SW480 (cell line): ENCODE measurements around the gene MUC4.
"Not testable (repeated sequence)": the region's sequence is repeated elsewhere in the genome, so short reads cannot be mapped to it uniquely, and the experiment has no call there.

Experiments
- DNase-seq: peaks from one replicate; pipeline ENCODE4 v3.0.0-alpha.2; 2016; ENCODE audit warnings: low spot score

The MUC4 gene

GRCh38 chr3:195813916-195814640, 2.3 kb upstream of the MUC4 start:
- no peak for DNase-seq

GRCh38 chr3:195812366-195812765, 637 bp upstream of the MUC4 start:
- no peak for DNase-seq

- no peak for DNase-seq
Measured at GRCh38 chr3:195810455-195810845, 1.3 kb downstream of the MUC4 start.

DNA sequence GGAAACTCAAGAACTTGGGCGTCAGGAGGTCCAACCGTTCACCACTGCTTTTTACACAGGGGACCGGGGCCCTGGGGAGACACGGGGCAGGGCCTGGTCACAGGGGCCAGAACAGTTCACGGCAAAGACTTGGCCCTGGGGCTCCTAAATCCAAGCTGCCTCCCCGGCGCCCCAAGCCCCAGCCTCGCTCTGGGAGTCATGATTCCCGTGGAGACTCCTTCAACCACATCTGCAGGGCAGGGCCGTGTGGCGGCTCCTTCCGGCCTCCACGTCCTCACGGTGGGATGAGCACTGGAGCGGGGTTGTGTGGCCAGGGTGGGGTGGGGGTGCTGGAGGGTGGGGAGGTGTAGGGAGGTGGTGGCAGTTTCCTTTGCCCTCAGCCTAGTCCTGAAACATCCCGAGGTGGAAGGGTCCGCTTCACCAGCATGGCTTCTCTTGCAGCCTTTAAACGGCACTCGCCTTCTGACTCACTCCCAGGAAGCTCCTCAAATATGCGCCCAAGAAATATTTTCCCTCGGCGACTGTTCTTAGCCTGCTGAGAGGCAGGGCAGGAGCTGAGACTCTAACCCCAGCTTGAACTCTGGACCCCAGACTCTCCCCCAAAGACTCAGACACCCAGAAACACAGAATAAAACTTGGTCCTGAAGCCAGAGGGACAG, 1.8 kb downstream of the MUC4 start:
- DNase-seq, result no peak

DNA sequence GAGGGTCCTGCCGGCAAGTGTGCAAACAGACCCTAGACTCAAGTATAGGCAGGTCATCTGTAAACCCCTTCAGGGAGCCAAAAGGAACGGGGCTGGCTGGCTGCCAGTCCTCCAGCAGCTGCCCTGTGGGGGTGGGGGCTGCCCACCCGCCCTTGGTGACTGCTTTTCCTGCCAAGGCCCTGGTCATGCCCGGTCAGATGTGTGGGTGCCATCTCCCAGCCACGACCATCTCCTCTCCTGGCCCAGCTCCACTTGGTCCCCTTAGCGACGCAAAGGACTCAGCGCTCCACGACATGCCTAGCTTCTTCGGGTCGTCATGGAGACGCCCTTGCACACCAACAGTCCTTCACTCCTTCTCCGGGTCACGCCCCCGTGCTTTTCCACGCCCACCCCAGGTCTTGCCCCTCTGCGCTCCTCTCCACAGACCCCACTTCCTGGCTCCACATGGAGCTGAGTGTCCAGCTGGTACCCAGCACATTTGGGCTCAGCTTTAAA, 2.4 kb downstream of the MUC4 start:
- DNase-seq, result no peak

GRCh38 chr3:195808741-195809290, 2.9 kb downstream of the MUC4 start:
- no peak for DNase-seq

DNA sequence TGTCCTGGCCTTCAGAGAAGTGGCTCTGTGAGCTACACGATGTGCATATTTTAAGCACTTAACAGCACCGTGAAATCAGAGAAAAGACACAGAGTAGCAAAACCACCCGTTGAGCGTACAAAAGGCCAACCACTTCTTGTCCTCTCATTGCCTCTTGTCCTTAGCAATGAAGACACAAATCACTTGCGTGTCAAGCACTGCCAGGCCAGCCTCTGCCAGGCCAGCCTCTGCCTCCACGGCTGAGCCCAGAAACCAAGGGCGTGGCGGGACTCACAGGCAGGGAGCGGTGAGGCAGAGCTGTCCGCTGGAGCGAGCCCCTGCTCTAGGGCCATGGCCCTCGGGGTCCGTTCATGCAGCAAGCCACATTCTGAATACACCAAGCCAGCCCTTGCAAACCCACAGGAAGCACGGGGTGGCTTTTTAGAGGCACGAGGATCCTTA, 4.0 kb downstream of the MUC4 start:
- no peak for DNase-seq

GRCh38 chr3:195806916-195807231, 4.9 kb downstream of the MUC4 start:
- no peak for DNase-seq

DNA sequence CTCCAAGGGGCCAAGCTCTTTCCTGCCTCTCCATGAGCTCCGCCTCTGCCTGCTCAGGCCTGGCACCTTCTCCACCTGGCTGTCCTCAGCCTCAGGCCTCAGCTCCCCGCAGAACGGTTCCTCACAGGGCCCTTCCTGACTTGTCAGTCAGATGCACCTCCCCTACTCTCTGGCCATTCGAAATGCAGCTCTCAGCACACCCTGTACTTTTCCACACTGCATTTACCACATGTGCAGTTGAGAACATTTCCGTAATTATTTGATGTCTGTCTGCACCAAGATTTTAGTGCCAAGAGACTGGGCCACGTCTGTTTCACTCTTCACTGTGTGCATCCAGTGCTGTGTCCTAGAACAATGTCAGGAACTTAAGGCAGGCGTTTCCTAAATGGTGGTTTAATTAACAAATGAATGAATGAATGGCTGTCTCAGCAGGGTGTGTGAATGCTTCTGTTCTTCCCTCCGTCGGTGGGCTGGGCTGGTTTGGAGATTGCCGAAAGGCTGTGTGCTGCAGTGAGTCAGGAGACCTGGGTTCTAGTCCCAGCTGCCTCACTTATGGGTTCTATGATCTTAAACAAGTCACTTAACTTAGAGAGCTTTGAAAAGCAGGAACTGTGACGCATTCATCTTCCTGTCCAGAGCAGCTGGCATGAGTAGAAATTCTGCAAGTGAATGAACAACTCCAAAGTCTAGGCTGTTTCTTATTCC, 5.4 kb downstream of the MUC4 start:
- DNase-seq, result no peak

DNA sequence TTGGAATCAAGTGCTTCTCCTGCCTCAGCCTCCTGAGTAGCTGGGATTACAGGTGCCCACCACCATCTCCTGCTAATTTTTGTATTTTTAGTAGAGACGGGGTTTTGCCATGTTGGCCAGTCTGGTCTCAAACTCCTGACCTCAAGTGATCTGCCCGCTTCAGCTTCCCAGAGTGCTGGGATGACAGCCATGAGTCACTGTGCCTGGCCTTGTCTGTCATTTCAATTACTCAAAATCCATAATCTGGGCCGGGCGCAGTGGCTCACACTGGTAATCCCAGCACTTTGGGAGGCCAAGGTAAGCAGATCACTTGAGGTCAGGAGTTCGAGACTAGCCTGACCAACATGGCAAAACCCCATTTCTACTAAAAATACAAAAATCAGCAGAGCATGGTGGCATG, 6.1 kb downstream of the MUC4 start:
- DNase-seq, result not testable (repeated sequence)

DNA sequence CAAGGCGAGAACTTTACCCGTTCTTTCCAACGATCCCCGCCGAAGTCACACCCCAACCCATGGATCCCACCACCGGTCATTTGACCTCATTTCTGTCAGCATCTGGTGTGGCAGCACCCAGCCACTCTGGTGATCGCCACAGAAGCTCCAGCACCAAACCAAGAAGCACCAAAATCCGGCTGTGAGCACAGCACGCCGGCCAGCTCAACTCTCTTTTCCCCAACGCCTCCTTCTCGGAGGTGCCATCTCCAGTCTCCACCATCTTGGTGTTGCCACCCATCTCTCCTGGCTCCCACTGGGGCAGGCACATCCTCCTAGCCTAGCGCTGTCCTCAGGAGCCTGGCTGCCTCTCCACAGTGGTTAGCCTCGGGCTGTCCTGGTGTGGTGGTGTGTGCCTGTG, 6.5 kb downstream of the MUC4 start:
- no peak for DNase-seq

DNA sequence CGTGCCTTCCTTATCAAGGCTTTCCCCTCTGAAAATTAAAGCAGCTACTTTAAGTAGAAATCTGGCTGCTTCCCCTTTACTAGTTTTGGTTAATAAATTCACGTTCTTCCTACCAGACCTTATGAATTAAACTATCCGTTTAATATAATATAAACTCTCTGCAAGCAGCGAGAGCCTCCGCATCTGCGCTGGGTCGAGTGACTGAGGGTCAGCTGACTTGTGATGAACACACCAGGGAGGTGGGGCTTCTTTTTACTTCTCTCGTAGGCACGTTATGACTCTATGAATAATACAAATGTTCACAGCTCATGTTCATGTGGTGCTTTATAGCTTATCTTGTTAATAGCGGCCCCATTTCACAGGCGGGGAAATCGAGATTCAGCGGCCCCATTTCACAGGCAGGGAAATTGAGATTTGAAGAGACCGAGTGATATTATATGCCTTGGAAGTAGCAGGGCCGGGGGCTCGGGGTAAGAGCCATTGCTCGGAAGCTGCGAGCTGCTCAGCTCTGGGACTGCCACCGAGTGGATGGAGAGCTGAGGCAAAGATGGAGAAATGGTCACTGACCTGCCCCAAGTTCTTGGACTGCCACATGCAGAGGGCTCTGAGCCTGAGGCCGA, 8.3 kb downstream of the MUC4 start:
- no peak for DNase-seq

GRCh38 chr3:195802795-195803194, 8.9 kb downstream of the MUC4 start:
- no peak for DNase-seq

DNA sequence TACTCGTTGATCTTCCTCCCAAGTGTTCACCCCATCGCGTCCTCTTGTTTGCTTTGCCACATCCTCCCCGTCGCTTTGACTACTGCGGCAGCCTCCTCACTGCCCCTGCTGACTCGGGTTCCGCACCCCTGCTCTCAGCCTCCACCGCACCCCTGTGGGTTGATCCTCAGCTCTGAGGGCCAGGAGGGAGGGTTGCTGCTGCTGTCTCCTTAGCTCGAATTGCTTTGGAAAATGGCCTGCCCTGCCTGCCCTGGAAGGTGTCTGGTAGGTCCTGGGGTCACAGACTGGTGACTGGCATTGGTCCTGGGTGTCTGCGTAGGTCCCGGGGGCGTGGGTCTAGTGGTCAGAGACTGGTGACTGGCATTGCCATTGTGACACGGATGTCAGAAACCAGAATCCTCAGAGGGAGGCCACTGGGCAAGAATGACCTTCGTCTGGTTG, 9.4 kb downstream of the MUC4 start:
- no peak for DNase-seq

DNA sequence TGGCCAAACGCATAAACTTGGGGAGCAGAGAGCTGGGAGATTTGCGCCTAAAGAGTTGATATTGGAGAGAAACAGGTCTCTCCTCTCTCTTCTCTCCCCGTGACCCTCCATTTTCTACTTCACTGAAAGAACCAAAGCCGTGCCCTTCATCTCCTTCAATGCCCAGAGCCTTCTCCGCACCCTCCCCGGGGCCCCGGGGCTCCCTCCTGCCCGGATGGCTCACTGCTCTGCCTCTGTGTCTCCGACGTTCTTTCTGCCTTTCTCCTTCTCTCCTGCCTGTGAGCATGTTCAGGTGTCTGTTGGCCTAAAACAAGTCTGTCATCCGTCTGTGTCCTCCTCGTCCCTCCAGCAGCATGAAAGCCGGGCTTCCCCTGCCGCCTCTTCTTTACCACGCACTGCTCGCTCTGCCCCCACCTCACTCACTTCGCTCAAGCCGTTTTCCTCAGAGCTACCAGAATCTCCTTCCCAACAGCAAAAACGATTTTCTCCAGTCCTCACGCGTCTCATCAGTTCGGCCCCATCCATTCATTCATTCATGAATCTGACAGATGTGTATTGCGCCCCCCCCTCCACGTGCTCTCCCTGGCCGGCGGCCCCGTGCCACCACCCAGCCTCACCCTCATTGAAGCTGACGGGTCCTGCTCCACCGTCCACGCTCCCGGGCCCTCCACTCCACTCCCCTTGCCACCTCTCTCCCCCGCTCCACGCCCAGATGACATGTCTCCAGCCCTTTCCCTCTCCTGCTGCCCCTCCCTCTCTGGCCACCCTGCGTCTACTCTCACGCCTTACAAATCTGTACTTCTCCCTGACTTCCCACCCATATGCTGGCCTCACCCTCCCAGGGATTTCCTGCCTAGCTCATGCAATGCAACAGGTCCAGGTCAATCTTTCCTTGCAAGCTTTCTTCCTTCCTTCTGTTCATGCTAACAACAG, 10.2 kb downstream of the MUC4 start:
- no peak for DNase-seq

DNA sequence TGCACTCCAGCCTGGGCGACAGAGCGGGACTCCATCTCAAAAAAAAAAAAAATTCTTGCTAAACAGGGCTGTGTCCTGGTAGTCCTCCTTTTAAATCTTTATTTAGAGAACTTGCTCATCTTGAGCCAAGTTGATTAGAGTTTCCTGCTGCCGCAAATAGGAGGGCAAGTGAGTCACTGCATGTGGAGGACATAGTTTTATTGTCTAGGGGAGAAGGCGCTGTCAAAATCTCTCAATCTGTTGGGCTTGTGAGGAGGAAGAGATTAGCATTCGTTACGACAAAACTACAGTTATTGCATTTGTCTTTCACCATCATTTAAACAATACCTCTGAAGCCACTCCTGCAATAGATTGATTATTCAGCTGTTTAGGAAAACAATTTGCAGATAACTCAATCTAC, 11.5 kb downstream of the MUC4 start:
- no peak for DNase-seq

- no peak for DNase-seq
Measured at GRCh38 chr3:195796795-195797194, 14.9 kb downstream of the MUC4 start.

DNA sequence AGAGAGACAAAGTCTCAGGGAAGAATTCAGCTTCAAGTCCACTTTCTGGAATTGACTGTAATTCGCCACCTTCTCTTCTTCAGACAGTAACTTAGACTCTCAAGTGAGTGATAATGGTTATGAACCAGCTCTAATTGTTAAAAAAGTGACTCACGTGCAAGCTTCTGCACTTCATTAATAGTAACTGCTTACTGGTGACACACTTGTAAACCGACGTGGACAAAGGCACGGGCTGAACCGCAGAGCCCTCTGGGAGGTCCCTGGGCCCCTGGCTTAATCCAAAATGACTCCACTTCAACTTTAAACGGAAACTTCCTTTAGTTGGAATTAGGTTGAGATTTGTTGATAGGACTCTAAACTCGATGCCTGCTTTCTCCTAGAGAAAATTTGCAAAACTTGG, 17.0 kb downstream of the MUC4 start:
- DNase-seq, result no peak

DNA sequence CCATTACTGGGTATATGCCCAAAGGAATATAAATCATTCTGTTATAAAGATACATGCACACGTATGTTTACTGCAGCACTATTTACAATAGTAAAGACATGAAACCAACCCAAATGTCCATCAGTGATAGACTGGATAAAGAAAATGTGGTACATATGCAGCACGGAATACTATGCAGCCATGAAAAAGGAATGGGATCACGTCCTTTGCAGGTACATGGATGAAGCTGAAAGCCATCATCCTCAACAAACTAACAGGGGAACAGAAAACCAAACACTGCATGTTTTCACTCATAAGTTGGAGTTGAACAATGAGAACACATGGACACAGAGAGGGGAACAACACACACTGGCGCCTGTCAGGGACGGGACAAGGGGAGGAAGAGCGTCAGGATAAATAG, 19.1 kb downstream of the MUC4 start:
- DNase-seq, result not testable (repeated sequence)

DNA sequence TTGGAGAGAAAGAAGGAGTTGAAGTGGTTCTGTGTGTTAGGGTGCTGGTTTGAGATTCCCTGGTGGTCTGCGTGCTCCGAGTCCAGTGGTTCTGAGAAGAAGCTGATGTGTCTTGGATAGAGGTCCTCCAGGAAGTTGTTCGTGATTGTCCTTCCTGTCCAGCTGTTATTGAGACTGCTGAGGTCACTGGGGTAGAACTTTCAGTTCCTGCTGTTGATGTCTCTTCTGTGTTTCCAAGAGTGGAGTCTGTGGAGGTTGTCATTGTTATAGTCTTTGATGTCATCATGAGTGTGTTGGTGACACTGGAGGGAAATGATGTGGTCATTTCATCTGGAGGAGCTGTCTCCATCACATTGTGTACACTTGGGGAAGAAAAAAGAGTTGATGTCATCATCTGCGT, 20.8 kb downstream of the MUC4 start:
- DNase-seq, result no peak
